Ishikawa (cell line): ENCODE results near the gene LYSMD1.

Source experiments
- CEBPB ChIP-seq: IDR thresholded peaks from 2 replicates; pipeline ENCODE4 v1.6.1; 2012
- CREB1 ChIP-seq: IDR thresholded peaks from 2 replicates; pipeline ENCODE4 v1.6.1; 2012; ENCODE audit warnings: low read depth
- EP300 ChIP-seq: IDR thresholded peaks from 2 replicates; pipeline ENCODE4 v1.6.1; 2012; ENCODE audit warnings: borderline replicate concordance
- FOXM1 ChIP-seq: IDR thresholded peaks from 2 replicates; pipeline ENCODE4 v1.6.1; 2012; ENCODE audit warnings: low read depth, borderline replicate concordance
- RAD21 ChIP-seq: IDR thresholded peaks from 2 replicates; pipeline ENCODE4 v1.6.1; 2012; ENCODE audit warnings: low read depth
- TAF1 ChIP-seq: IDR thresholded peaks from 2 replicates; pipeline ENCODE4 v1.6.1; 2012; ENCODE audit warnings: low read depth, mild to moderate bottlenecking
- TCF12 ChIP-seq: IDR thresholded peaks from 2 replicates; pipeline ENCODE4 v1.6.1; 2012; ENCODE audit warnings: low read depth
- TEAD4 ChIP-seq: IDR thresholded peaks from 2 replicates; pipeline ENCODE4 v1.6.1; 2012
- YY1 ChIP-seq: IDR thresholded peaks from 2 replicates; pipeline ENCODE4 v1.6.1; 2012; ENCODE audit warnings: low read depth
- TF ChIP-seq, protein P1 (sequence below): IDR thresholded peaks from 2 replicates; pipeline ENCODE4 v1.6.1; 2012

- TF ChIP-seq CEBPB: no peak
- no peak for TF ChIP-seq EP300
- TF ChIP-seq, protein P1, sequence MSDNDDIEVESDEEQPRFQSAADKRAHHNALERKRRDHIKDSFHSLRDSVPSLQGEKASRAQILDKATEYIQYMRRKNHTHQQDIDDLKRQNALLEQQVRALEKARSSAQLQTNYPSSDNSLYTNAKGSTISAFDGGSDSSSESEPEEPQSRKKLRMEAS: no peak
- TF ChIP-seq TCF12: no peak
- no peak for TF ChIP-seq FOXM1
- no peak for TF ChIP-seq CREB1
- peak; percentile 69 for TF ChIP-seq RAD21
- no peak for TF ChIP-seq YY1
- TF ChIP-seq TAF1: no peak
- no peak for TF ChIP-seq TEAD4
Measured at GRCh38 chr1:151196292-151196800, 30.6 kb upstream of the LYSMD1 start.
